MM.1S (cell line): ENCODE results near the gene WNT3.

Experiments
- DNase-seq: peaks from one replicate; pipeline ENCODE4 v3.0.0-alpha.2; 2015
- H2AFZ ChIP-seq: fragments of 300-600 bp; sonication (generic); 2 replicates; pipeline ENCODE4 v1.6.0; 2016; ENCODE audit warnings: antibody characterized with exemption, low read length
- H3F3A ChIP-seq: fragments of 300-600 bp; sonication (generic); 2 replicates; pipeline ENCODE4 v1.6.1; 2016; ENCODE audit warnings: mild to moderate bottlenecking, antibody characterized with exemption, low read length, moderate library complexity, mixed read lengths; ENCODE audit not compliant: insufficient read depth
- H3K27ac ChIP-seq: fragments of 300-600 bp; sonication (generic); 2 replicates; pipeline ENCODE4 v1.5.1; 2016; ENCODE audit warnings: mild to moderate bottlenecking, low read length
- H3K27me3 ChIP-seq: fragments of 300-600 bp; sonication (generic); replicated peaks from 2 replicates; pipeline ENCODE4 v1.6.0; 2016; ENCODE audit warnings: low read length; ENCODE audit not compliant: insufficient read depth
- H3K36me3 ChIP-seq: fragments of 300-600 bp; sonication (generic); replicated peaks from 2 replicates; pipeline ENCODE4 v1.6.1; 2016; ENCODE audit warnings: mild to moderate bottlenecking, low read length, mixed read lengths; ENCODE audit not compliant: insufficient read depth
- H3K4me1 ChIP-seq: fragments of 300-600 bp; sonication (generic); 2 replicates; pipeline ENCODE4 v1.6.1; 2016; ENCODE audit warnings: low read length, mixed read lengths
- H3K4me2 ChIP-seq: fragments of 300-600 bp; sonication (generic); 2 replicates; pipeline ENCODE4 v1.6.0; 2016; ENCODE audit warnings: low read depth, low read length
- H3K4me3 ChIP-seq: fragments of 300-600 bp; sonication (generic); 2 replicates; pipeline ENCODE4 v1.5.1; 2016; ENCODE audit warnings: low read length, mixed read lengths
- H3K79me2 ChIP-seq: fragments of 300-600 bp; sonication (generic); 2 replicates; pipeline ENCODE4 v1.6.1; 2016; ENCODE audit warnings: mixed run types, low read length, mixed read lengths
- H3K9ac ChIP-seq: fragments of 300-600 bp; sonication (generic); 2 replicates; pipeline ENCODE4 v1.6.1; 2016; ENCODE audit warnings: low read length, mixed read lengths
- H3K9me2 ChIP-seq: fragments of 300-600 bp; sonication (generic); replicated peaks from 2 replicates; pipeline ENCODE4 v1.6.1; 2016; ENCODE audit warnings: mild to moderate bottlenecking, low read length, mixed read lengths; ENCODE audit not compliant: insufficient read depth
- H3K9me3 ChIP-seq: fragments of 300-600 bp; sonication (generic); replicated peaks from 2 replicates; pipeline ENCODE4 v1.6.1; 2016; ENCODE audit warnings: mild to moderate bottlenecking, low read length, mixed read lengths; ENCODE audit not compliant: insufficient read depth
- H4K20me1 ChIP-seq: fragments of 300-600 bp; sonication (generic); 2 replicates; pipeline ENCODE4 v1.6.1; 2016; ENCODE audit warnings: mild to moderate bottlenecking, low read length, moderate library complexity, mixed read lengths; ENCODE audit not compliant: insufficient read depth
- EZH2 ChIP-seq: fragments of 300-600 bp; sonication (generic); optimal IDR thresholded peaks from 2 replicates; pipeline ENCODE3; 2017; ENCODE audit warnings: low read depth, mild to moderate bottlenecking, antibody characterized with exemption, low read length, mixed read lengths
- EZH2phosphoT487 ChIP-seq: fragments of 300-600 bp; sonication (generic); IDR thresholded peaks from 2 replicates; pipeline ENCODE4 v1.6.1; 2018; ENCODE audit warnings: antibody characterized with exemption, low read length
- TF ChIP-seq, protein P1 (sequence below): fragments of 300-600 bp; sonication (generic); IDR thresholded peaks from 2 replicates; pipeline ENCODE4 v1.5.1; 2016; ENCODE audit warnings: antibody characterized with exemption, low read length, mixed read lengths

WNT3 gene, protein sequence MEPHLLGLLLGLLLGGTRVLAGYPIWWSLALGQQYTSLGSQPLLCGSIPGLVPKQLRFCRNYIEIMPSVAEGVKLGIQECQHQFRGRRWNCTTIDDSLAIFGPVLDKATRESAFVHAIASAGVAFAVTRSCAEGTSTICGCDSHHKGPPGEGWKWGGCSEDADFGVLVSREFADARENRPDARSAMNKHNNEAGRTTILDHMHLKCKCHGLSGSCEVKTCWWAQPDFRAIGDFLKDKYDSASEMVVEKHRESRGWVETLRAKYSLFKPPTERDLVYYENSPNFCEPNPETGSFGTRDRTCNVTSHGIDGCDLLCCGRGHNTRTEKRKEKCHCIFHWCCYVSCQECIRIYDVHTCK

DNA sequence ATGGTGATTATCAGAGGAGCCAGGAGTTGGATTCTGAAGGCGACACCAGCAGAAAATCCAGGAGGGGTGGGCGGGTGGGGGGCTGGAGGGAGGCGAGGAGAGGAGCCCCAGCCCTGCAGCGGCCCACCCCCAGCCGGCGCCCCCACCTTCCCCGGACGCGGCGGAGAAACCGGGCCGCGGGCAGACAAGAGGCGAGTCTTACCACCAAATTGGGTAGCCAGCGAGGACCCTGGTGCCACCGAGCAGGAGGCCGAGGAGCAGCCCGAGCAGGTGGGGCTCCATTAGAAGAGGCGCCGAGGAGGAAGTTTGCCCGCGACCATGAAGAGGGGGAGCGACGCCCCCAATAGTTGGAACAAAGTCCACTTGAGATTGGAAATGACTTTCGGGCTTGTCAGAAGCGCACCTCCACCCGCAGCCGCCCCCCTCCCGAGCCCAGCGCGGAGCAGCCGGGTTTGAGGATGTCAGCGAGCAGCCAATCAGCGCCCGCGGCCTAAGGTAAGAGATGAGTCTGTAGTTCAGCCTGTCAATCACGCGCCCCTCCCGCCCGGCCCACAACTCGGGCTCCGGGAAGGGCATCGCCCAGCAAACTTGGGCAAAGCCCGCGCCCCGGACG lies at the start of gene WNT3:
WNT3 (minus strand) TSS at position 377 of the 613 bp plus-strand sequence; CDS start at position 282, 95 bp downstream.
- H3K9me2 ChIP-seq = no peaks in the 10 kb centered on the region

DNA sequence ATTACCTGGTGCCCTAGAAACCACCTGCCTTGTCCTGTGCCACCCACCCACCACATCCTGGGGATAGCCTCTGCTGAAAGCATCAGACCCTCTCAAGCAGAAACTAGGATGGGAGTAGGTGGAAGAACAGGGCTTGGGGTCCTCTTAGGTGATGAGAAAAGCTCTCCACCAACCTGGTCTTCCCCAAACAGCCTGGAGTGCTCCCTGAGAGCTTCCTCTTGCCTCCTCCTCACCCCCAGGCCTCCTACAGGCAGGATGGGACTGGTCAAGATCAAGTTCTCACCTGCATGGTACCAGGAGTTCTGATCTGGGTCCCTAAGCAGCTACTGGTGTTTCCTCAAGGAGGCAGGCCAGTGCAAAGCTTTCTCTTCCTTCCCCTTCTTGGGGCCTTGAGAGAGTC lies 48.3 kb upstream of the WNT3 start:
- no peaks in the 10 kb centered on the region for H3K9me2 ChIP-seq
- H3K36me3 ChIP-seq = no peaks in the 10 kb centered on the region
- DNase-seq = no peak
- H3K27me3 ChIP-seq = 0 out of 2 replicates have a peak, but pooled peaks cover 4% of the 10 kb centered on the region
- H3K27ac ChIP-seq = no peak overlapping the region
- H3K4me1 ChIP-seq = no peaks in the 10 kb centered on the region
- no peak overlapping the region for H3K4me2 ChIP-seq
- no peak overlapping the region for H3K9ac ChIP-seq
- H4K20me1 ChIP-seq = no peaks in the 10 kb centered on the region
- no peak overlapping the region for H3K4me3 ChIP-seq
- no peaks in the 10 kb centered on the region for H3K9me3 ChIP-seq
- no peak for TF ChIP-seq EZH2phosphoT487
- TF ChIP-seq, protein P1, sequence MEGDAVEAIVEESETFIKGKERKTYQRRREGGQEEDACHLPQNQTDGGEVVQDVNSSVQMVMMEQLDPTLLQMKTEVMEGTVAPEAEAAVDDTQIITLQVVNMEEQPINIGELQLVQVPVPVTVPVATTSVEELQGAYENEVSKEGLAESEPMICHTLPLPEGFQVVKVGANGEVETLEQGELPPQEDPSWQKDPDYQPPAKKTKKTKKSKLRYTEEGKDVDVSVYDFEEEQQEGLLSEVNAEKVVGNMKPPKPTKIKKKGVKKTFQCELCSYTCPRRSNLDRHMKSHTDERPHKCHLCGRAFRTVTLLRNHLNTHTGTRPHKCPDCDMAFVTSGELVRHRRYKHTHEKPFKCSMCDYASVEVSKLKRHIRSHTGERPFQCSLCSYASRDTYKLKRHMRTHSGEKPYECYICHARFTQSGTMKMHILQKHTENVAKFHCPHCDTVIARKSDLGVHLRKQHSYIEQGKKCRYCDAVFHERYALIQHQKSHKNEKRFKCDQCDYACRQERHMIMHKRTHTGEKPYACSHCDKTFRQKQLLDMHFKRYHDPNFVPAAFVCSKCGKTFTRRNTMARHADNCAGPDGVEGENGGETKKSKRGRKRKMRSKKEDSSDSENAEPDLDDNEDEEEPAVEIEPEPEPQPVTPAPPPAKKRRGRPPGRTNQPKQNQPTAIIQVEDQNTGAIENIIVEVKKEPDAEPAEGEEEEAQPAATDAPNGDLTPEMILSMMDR = no peak
- no peak for TF ChIP-seq EZH2
- H3K79me2 ChIP-seq = no peaks in the 10 kb centered on the region
- no peaks in the 10 kb centered on the region for H3F3A ChIP-seq
- no peak overlapping the region for H2AFZ ChIP-seq

More for the DNA sequence above, at the start of gene WNT3:
- H3K4me1 ChIP-seq = no peaks in the 10 kb centered on the region
- H3K27ac ChIP-seq = no peak within 1 kb of the TSS
- H3K4me3 ChIP-seq = peak within 1 kb of the TSS; percentile 59
- H2AFZ ChIP-seq = peak within 1 kb of the TSS; percentile 70
- H4K20me1 ChIP-seq = no peaks in the 10 kb centered on the region
- no peaks in the 10 kb centered on the region for H3K9me3 ChIP-seq
- DNase-seq = no peak
- peaks cover 73% of the 10 kb centered on the region for H3K27me3 ChIP-seq
- no peaks in the 10 kb centered on the region for H3K36me3 ChIP-seq
- no peaks in the 10 kb centered on the region for H3K79me2 ChIP-seq
- no peaks in the 10 kb centered on the region for H3F3A ChIP-seq
- TF ChIP-seq EZH2phosphoT487 (no peak), EZH2 (no peak)
- TF ChIP-seq, protein P1 = no peak
- H3K4me2 ChIP-seq = peak within 1 kb of the TSS; percentile 92
- no peak within 1 kb of the TSS for H3K9ac ChIP-seq

DNA sequence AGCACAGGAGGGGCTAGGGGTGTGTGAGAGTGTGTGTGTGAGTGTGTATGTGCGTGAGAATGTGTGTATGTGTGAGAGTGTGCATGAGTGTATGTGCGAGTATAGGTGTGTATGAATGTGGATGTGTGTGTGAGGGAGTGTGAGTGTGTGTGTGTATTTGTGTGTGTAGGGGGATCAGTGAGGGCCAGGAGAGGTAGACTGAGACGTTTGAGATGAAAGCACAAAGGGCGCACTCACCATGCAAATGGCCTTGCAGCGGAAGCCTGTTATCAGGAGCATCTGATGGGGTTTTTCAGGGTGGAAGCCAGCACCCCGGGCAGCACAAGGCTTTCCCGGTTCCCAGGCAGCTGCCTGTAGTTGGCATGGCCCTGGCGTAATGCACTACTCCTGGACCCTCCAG lies 47.8 kb upstream of the WNT3 start:
- H3K36me3 ChIP-seq = no peaks in the 10 kb centered on the region
- no peak overlapping the region for H3K9ac ChIP-seq
- H3K4me3 ChIP-seq = no peak overlapping the region
- no peaks in the 10 kb centered on the region for H4K20me1 ChIP-seq
- no peak overlapping the region for H2AFZ ChIP-seq
- no peaks in the 10 kb centered on the region for H3K9me2 ChIP-seq
- no peaks in the 10 kb centered on the region for H3K9me3 ChIP-seq
- no peak overlapping the region for H3K27ac ChIP-seq
- no peaks in the 10 kb centered on the region for H3K79me2 ChIP-seq
- H3K4me2 ChIP-seq = no peak overlapping the region
- no peak for DNase-seq
- 0 out of 2 replicates have a peak, but pooled peaks cover 4% of the 10 kb centered on the region for H3K27me3 ChIP-seq
- TF ChIP-seq, protein P1 = no peak
- no peak for TF ChIP-seq EZH2
- TF ChIP-seq EZH2phosphoT487 = no peak
- H3K4me1 ChIP-seq = no peaks in the 10 kb centered on the region
- H3F3A ChIP-seq = no peaks in the 10 kb centered on the region
